GM18526 (cell line): Measurements from ENCODE around the gene EIF5AL1.

Source experiments
- POLR2A ChIP-seq: IDR thresholded peaks from 3 replicates; pipeline ENCODE4 v1.6.1; 2011; ENCODE audit not compliant: insufficient read length; ENCODE audit errors: extremely low read depth

The EIF5AL1 gene

GRCh38 chr10:79562135-79562756, 49.9 kb downstream of the EIF5AL1 start:
- TF ChIP-seq POLR2A: no peak

GRCh38 chr10:79563426-79563825, 51.1 kb downstream of the EIF5AL1 start:
- no peak for TF ChIP-seq POLR2A
